PC-3 (cell line): ENCODE data around the gene SYNGR3.

Experiments
- EZH2 ChIP-seq: fragments of 300-600 bp; sonication (generic); IDR thresholded peaks from one replicate; pipeline ENCODE4 v1.6.1; 2017; ENCODE audit warnings: antibody characterized with exemption, mild to moderate bottlenecking, low read length; ENCODE audit not compliant: unreplicated experiment
- EZH2phosphoT487 ChIP-seq: fragments of 300-600 bp; sonication (generic); IDR thresholded peaks from 2 replicates; pipeline ENCODE4 v1.6.1; 2018; ENCODE audit warnings: mild to moderate bottlenecking, antibody characterized with exemption, low read length, borderline replicate concordance
- TF ChIP-seq, protein P1 (sequence below): fragments of 300-600 bp; sonication (generic); conservative IDR thresholded peaks from 2 replicates; pipeline ENCODE4 v1.5.1; 2017; ENCODE audit warnings: antibody characterized with exemption, low read depth, mild to moderate bottlenecking, low read length

DNA sequence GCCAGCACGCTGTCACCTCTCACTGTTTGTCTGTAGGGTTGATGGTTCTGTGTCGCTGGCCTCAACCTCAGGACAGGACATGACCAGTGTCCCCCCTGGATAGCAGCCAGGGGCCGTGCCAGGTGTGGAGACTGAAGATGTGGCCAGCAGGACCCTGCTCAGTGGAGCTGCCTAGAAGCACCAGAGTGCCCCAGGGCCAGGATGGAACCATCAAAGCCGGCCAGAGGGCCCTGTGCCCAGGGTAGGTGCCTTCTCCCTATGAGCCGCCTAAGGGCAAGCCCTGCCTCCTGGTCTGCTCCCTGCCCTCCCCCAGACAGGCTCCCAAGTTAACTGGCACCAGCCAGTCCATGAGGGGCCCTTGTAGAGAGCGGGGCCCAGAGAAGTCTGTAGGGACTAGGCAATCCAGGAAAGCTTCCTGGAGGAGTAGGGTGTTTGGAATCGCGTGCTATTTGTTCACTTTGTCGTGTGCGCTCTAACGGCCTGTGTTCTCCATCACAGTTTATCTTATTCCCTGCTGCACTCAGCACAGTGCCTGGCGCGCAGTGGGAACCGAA lies 31.0 kb upstream of the SYNGR3 start:
- TF ChIP-seq, protein P1, sequence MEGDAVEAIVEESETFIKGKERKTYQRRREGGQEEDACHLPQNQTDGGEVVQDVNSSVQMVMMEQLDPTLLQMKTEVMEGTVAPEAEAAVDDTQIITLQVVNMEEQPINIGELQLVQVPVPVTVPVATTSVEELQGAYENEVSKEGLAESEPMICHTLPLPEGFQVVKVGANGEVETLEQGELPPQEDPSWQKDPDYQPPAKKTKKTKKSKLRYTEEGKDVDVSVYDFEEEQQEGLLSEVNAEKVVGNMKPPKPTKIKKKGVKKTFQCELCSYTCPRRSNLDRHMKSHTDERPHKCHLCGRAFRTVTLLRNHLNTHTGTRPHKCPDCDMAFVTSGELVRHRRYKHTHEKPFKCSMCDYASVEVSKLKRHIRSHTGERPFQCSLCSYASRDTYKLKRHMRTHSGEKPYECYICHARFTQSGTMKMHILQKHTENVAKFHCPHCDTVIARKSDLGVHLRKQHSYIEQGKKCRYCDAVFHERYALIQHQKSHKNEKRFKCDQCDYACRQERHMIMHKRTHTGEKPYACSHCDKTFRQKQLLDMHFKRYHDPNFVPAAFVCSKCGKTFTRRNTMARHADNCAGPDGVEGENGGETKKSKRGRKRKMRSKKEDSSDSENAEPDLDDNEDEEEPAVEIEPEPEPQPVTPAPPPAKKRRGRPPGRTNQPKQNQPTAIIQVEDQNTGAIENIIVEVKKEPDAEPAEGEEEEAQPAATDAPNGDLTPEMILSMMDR: no peak
- TF ChIP-seq EZH2phosphoT487 (no peak), EZH2 (no peak)
